NCI-H446 treated with DMSO at 0.1 percent for 48 hours (cell line): Measurements from ENCODE around the gene CDKN1B.

Experiments used
- DNase-seq: peaks from one replicate; lab custom pipeline; 2025; lab: John Stamatoyannopoulos, UW

Gene CDKN1B

GRCh38 chr12:12701457-12701856 lies 15.7 kb upstream of the CDKN1B start:
- no peak for DNase-seq

GRCh38 chr12:12704593-12705230 lies 12.5 kb upstream of the CDKN1B start:
- peak; percentile 87 for DNase-seq

- no peak for DNase-seq
These were observed 11.2 kb upstream of the CDKN1B start for GRCh38 chr12:12705838-12706520.

- DNase-seq: no peak
These were observed 3.3 kb upstream of the CDKN1B start for GRCh38 chr12:12713932-12714275.

GRCh38 chr12:12714276-12715021 lies 2.7 kb upstream of the CDKN1B start:
- DNase-seq: no peak

- DNase-seq: no peak
These were observed 2.1 kb upstream of the CDKN1B start for GRCh38 chr12:12715128-12715458.

- no peak for DNase-seq
These were observed 1.6 kb upstream of the CDKN1B start for GRCh38 chr12:12715459-12716150.

GRCh38 chr12:12716151-12716792 lies 896 bp upstream of the CDKN1B start:
- DNase-seq: no peak

GRCh38 chr12:12717586-12718380 lies 615 bp downstream of the CDKN1B start:
- no peak for DNase-seq

GRCh38 chr12:12718381-12718759 lies 1.2 kb downstream of the CDKN1B start:
- no peak for DNase-seq

GRCh38 chr12:12718853-12719252 lies 1.7 kb downstream of the CDKN1B start:
- DNase-seq: no peak

- no peak for DNase-seq
These were observed 2.3 kb downstream of the CDKN1B start for GRCh38 chr12:12719496-12719895.

GRCh38 chr12:12720052-12720451 lies 2.9 kb downstream of the CDKN1B start:
- no peak for DNase-seq

GRCh38 chr12:12720672-12721161 lies 3.5 kb downstream of the CDKN1B start:
- DNase-seq: no peak

GRCh38 chr12:12721176-12721751 lies 4.1 kb downstream of the CDKN1B start:
- DNase-seq: no peak

- peak; percentile 27 for DNase-seq
These were observed 4.8 kb downstream of the CDKN1B start for GRCh38 chr12:12721814-12722434.

GRCh38 chr12:12722435-12723148 lies 5.4 kb downstream of the CDKN1B start:
- DNase-seq: peak; percentile 20

- DNase-seq: no peak
These were observed 6.0 kb downstream of the CDKN1B start for GRCh38 chr12:12723149-12723680.

GRCh38 chr12:12723681-12724420 lies 6.7 kb downstream of the CDKN1B start:
- no peak for DNase-seq
